ENCODE results near the gene KPTN. TPM values are rescaled to one million over a fixed set of nuclear protein-coding genes. Genes with fewer than 3 reads are reported as not detected.

The KPTN gene
- total and polyA plus RNA-seq, 2 of the 13 experiments (the other 11 are each of a cell fraction or from before 2014, with no cell fraction given): 9.1 to 13.3 TPM

GRCh38 chr19:47483800-47484690 lies at the start of gene KPTN (continued):
- TF ChIP-seq MLXIP (CRISPR knock-in tag; IDR thresholded peaks at IDR 0.05; ENCODE audit: borderline replicate concordance) (no peak), ZBTB20 (CRISPR knock-in tag; IDR thresholded peaks at IDR 0.05; ENCODE audit: borderline replicate concordance, low read depth) (0 out of 2 replicates have a peak, but pooled peaks have one; percentile 46), MAF1 (CRISPR knock-in tag; IDR thresholded peaks at IDR 0.05; ENCODE audit: borderline replicate concordance) (no peak), ELF4 (CRISPR knock-in tag; IDR thresholded peaks at IDR 0.05; ENCODE audit: borderline replicate concordance) (no peak), HOXA5 (CRISPR knock-in tag; IDR thresholded peaks at IDR 0.05) (0 out of 2 replicates have a peak, but pooled peaks have one; percentile 64), ZNF510 (CRISPR knock-in tag; IDR thresholded peaks at IDR 0.05; ENCODE audit: low read depth) (no peak), SNRNP70 (IDR thresholded peaks at IDR 0.05; ENCODE audit: low read depth, low read length) (no peak), THYN1 (CRISPR knock-in tag; IDR thresholded peaks at IDR 0.05; ENCODE audit: borderline replicate concordance, low read depth) (no peak), ZNF574 (CRISPR knock-in tag; IDR thresholded peaks at IDR 0.05) (peak; percentile 87), CENPT (CRISPR knock-in tag; IDR thresholded peaks at IDR 0.05; ENCODE audit: low read depth) (no peak), BCL3 (CRISPR knock-in tag; IDR thresholded peaks at IDR 0.05) (no peak), RXRA (CRISPR knock-in tag; IDR thresholded peaks at IDR 0.05) (peak; percentile 51), FOSL2 (CRISPR knock-in tag; IDR thresholded peaks at IDR 0.05) (no peak), HMGA1 (CRISPR knock-in tag; conservative IDR thresholded peaks at IDR 0.05) (no peak), ZNF484 (CRISPR knock-in tag; IDR thresholded peaks at IDR 0.05; ENCODE audit: borderline replicate concordance, low read depth) (no peak), HBP1 (CRISPR knock-in tag; IDR thresholded peaks at IDR 0.05; ENCODE audit: low read depth) (no peak), NR2F2 (IDR thresholded peaks at IDR 0.05; ENCODE audit: borderline replicate concordance, low read depth) (no peak), ZKSCAN1 (IDR thresholded peaks at IDR 0.05; ENCODE audit: low read length) (no peak), ZFP1 (CRISPR knock-in tag; IDR thresholded peaks at IDR 0.05) (no peak), ZNF343 (CRISPR knock-in tag; IDR thresholded peaks at IDR 0.05) (peak; percentile 23; the same call in 1 of the 2 replicates), YEATS4 (CRISPR knock-in tag; IDR thresholded peaks at IDR 0.05; ENCODE audit: borderline replicate concordance) (0 out of 2 replicates have a peak, but pooled peaks have one; percentile 53)
